Prostate gland (tissue), 2 donors: Measurements from ENCODE around the gene INO80D.

Experiments used
- CTCF ChIP-seq, 4 experiments: fragments of 200-600 bp in 2 of 4; fragments of 450-650 bp in 2 of 4; sonication (generic) in 2 of 4; IDR thresholded peaks; 1 replicate in 3 of 4; 2 replicates in 1 of 4; pipeline ENCODE4 v1.5.1; 2016 to 2019; ENCODE audit warnings: antibody characterized with exemption in 4 of 4, mild to moderate bottlenecking in 2 of 4, moderate library complexity in 2 of 4
- POLR2A ChIP-seq: fragments of 450-650 bp; IDR thresholded peaks from one replicate; pipeline ENCODE4 v1.6.1; 2016; ENCODE audit warnings: antibody characterized with exemption, mild to moderate bottlenecking
- POLR2AphosphoS5 ChIP-seq: sonication (generic); formaldehyde crosslinking; IDR thresholded peaks from one replicate; pipeline ENCODE4 v1.6.1; 2017; ENCODE audit warnings: antibody characterized with exemption

- TF ChIP-seq POLR2AphosphoS5: no peak
- no peak for TF ChIP-seq POLR2A
- no peak for TF ChIP-seq CTCF (IDR thresholded peaks at IDR 0.05)
Measured at GRCh38 chr2:205957452-205958154, 128.4 kb downstream of the INO80D start.
